Pons (tissue), 1 donor: Measurements from ENCODE around the gene ASCC1.
"Not testable (repeated sequence)": the region's sequence is repeated elsewhere in the genome, so short reads cannot be mapped to it uniquely, and the experiment has no call there.

ENCODE experiments used
- DNase-seq: peaks from one replicate; pipeline ENCODE4 v3.0.0-alpha.2; 2016; ENCODE audit warnings: low spot score

The ASCC1 gene

GRCh38 chr10:72248468-72249151 is 32.5 kb upstream of the ASCC1 start:
- DNase-seq: peak; percentile 92

GRCh38 chr10:72245949-72246525 is 30.0 kb upstream of the ASCC1 start:
- DNase-seq: no peak

- no peak for DNase-seq
Measured at GRCh38 chr10:72244573-72245038, 28.5 kb upstream of the ASCC1 start.

GRCh38 chr10:72243822-72244437 is 27.9 kb upstream of the ASCC1 start:
- DNase-seq: no peak

GRCh38 chr10:72242675-72243074 is 26.6 kb upstream of the ASCC1 start:
- peak; percentile 68 for DNase-seq

- DNase-seq: no peak
Measured at GRCh38 chr10:72241691-72242252, 25.7 kb upstream of the ASCC1 start.

GRCh38 chr10:72240371-72240770 is 24.3 kb upstream of the ASCC1 start:
- DNase-seq: no peak

GRCh38 chr10:72239409-72239808 is 23.3 kb upstream of the ASCC1 start:
- no peak for DNase-seq

- no peak for DNase-seq
Measured at GRCh38 chr10:72238392-72239175, 22.5 kb upstream of the ASCC1 start.

- no peak for DNase-seq
Measured at GRCh38 chr10:72235544-72236279, 19.6 kb upstream of the ASCC1 start.

- DNase-seq: no peak
Measured at GRCh38 chr10:72234560-72235095, 18.6 kb upstream of the ASCC1 start.

GRCh38 chr10:72233621-72234020 is 17.5 kb upstream of the ASCC1 start:
- DNase-seq: no peak

GRCh38 chr10:72229261-72230251 is 13.5 kb upstream of the ASCC1 start:
- no peak for DNase-seq

GRCh38 chr10:72228318-72228751 is 12.3 kb upstream of the ASCC1 start:
- no peak for DNase-seq

- no peak for DNase-seq
Measured at GRCh38 chr10:72227826-72228225, 11.8 kb upstream of the ASCC1 start.

- DNase-seq: no peak
Measured at GRCh38 chr10:72226418-72227027, 10.4 kb upstream of the ASCC1 start.

GRCh38 chr10:72224191-72224590 is 8.1 kb upstream of the ASCC1 start:
- not testable (repeated sequence) for DNase-seq

GRCh38 chr10:72223743-72224101 is 7.6 kb upstream of the ASCC1 start:
- peak; percentile 45 for DNase-seq

GRCh38 chr10:72221278-72221677 is 5.2 kb upstream of the ASCC1 start:
- DNase-seq: no peak

- no peak for DNase-seq
Measured at GRCh38 chr10:72220637-72221036, 4.6 kb upstream of the ASCC1 start.
